HUES64 (cell line): ENCODE results near the gene BRINP3.
"Not testable (repeated sequence)": the region's sequence is repeated elsewhere in the genome, so short reads cannot be mapped to it uniquely, and the experiment has no call there.

Source experiments
- H3K27ac ChIP-seq: 2 replicates; pipeline ENCODE4 v1.7.0; 2013; ENCODE audit warnings: low read depth, low read length, inconsistent platforms
- H3K27me3 ChIP-seq: 2 replicates; pipeline ENCODE4 v1.6.1; 2013; ENCODE audit warnings: mild to moderate bottlenecking, low read length; ENCODE audit not compliant: insufficient read depth
- H3K36me3 ChIP-seq: 2 replicates; pipeline ENCODE4 v1.6.1; 2013; ENCODE audit warnings: mild to moderate bottlenecking, low read length; ENCODE audit not compliant: insufficient read depth
- H3K4me1 ChIP-seq: 2 replicates; pipeline ENCODE4 v1.6.1; 2013; ENCODE audit warnings: mild to moderate bottlenecking, low read length, moderate library complexity; ENCODE audit not compliant: insufficient read depth
- H3K4me3 ChIP-seq: 2 replicates; pipeline ENCODE4 v1.5.1; 2013; ENCODE audit warnings: mild to moderate bottlenecking, low read length, moderate library complexity
- H3K9ac ChIP-seq: 2 replicates; pipeline ENCODE4 v1.6.1; 2013; ENCODE audit warnings: mild to moderate bottlenecking, low read depth, low read length
- H3K9me3 ChIP-seq: 2 replicates; pipeline ENCODE4 v1.6.1; 2013; ENCODE audit warnings: low read depth, low read length; ENCODE audit not compliant: insufficient read depth
- WGBS: fragments of 150-250, 120-280 bp; methylation state at CpG from one replicate; pipeline ENCODE4 v1.1.7; 2013; ENCODE audit warnings: missing lambda C conversion rate; 5-methylcytosine and 5-hydroxymethylcytosine counted together

The BRINP3 gene

DNA sequence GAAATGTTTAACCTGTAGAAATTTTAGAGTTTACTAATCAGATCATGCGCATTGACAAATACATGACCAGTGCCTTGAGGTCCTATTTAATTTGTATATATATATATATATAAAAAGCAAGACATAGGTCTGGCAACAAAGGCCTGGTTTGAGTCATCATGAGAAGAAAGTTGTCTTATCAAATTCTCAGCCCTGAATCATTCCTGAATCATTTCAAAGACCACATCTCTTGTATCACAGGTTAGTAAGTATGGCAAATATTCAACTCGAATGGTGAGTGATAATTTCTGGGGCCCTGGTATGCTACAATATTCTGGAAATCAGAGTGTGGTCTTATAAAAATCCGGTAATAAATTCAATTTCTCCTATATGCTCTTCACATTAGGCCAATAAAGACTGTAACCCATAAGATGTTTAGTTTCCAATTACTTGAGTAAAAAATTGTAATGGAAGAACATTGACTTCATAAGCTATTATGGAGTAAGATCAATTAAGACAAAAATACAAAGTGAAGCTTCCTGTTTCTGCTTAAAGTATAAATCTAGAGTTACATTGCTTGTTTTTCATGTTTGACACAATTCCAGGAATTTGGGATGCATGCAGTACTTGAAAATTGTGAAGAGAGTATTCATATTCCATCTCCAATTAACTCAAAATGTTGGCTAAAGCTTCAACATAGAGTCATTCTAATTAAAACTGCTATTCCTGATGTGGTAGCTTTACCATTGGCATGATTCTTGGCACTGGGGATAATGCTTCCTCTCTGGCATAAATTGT, 309.4 kb downstream of the BRINP3 start:
- H3K27me3 ChIP-seq, result no peaks in the 10 kb centered on the region
- WGBS, result no CpG with 5 or more reads among the region's 3 CpGs
- no peaks in the 10 kb centered on the region for H3K36me3 ChIP-seq
- no peaks in the 10 kb centered on the region for H3K4me1 ChIP-seq
- H3K27ac ChIP-seq, result no peak overlapping the region
- no peaks in the 10 kb centered on the region for H3K9me3 ChIP-seq
- no peak overlapping the region for H3K4me3 ChIP-seq
- H3K9ac ChIP-seq, result no peak overlapping the region

GRCh38 chr1:190159146-190159545, 318.5 kb downstream of the BRINP3 start:
- 100% methylated on average over 1 of the region's 2 CpGs for WGBS
- Histone ChIP-seq H3K27me3 (no peaks in the 10 kb centered on the region), H3K4me1 (0 out of 2 replicates have a peak, but pooled peaks cover 4% of the 10 kb centered on the region), H3K9ac (no peak overlapping the region), H3K4me3 (no peak overlapping the region), H3K9me3 (no peaks in the 10 kb centered on the region), H3K36me3 (no peaks in the 10 kb centered on the region), H3K27ac (no peak overlapping the region)

DNA sequence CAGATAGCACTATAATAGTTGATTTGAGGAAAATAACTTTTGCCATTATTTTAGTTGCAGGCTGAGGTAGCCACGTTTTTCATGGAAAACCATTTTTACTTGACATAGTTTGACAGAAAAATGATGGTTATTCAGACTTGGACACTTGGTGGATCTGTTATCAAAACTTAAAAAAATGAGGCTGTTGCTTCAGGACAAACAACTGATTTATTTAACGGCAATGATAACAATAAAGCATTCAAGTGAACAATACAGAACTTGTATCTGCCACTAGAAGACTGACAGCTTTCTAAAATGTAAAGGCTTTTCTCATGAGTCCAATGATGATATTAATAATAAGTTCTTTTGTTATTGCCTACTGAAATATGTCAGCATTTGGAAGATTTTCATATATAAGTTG, 322.9 kb downstream of the BRINP3 start:
- Histone ChIP-seq H3K4me1 (0 out of 2 replicates have a peak, but pooled peaks cover 4% of the 10 kb centered on the region), H3K9me3 (no peaks in the 10 kb centered on the region)

GRCh38 chr1:190147616-190148015, 330.0 kb downstream of the BRINP3 start:
- 94% methylated on average over 2 of the region's 2 CpGs for WGBS
- no peak overlapping the region for H3K4me3 ChIP-seq

More for the DNA sequence above, 322.9 kb downstream of the BRINP3 start:
- WGBS, result 89% methylated on average over 2 of the region's 2 CpGs
- H3K27me3 ChIP-seq, result no peaks in the 10 kb centered on the region
- H3K4me3 ChIP-seq, result no peak overlapping the region
- H3K36me3 ChIP-seq, result no peaks in the 10 kb centered on the region
- no peak overlapping the region for H3K9ac ChIP-seq
- no peak overlapping the region for H3K27ac ChIP-seq

DNA sequence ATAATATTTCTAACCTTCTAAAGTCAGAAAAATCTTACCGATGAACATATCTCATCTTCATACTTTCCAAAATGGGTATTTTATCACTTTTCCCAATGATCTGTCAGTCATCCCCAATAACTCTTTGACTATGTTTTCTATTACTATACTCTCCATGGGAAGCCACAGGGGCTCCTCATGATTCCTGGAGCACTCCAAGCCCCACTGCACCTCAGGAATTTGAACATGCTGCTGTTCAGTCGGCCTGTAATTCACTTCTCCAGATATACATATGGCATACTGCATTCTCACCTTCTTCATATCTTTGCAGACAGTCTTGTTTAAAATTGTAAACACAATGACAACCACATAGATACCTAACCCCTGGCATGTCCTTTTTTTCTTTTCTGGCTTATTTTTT, 333.0 kb downstream of the BRINP3 start:
- no peaks in the 10 kb centered on the region for H3K27me3 ChIP-seq
- no peak overlapping the region for H3K27ac ChIP-seq
- no peaks in the 10 kb centered on the region for H3K36me3 ChIP-seq
- 89% methylated on average over 2 of the region's 2 CpGs for WGBS
- no peak overlapping the region for H3K9ac ChIP-seq
- H3K4me3 ChIP-seq, result no peak overlapping the region
- H3K4me1 ChIP-seq, result no peaks in the 10 kb centered on the region
- no peaks in the 10 kb centered on the region for H3K9me3 ChIP-seq

More at GRCh38 chr1:190147616-190148015, 330.0 kb downstream of the BRINP3 start:
- H3K36me3 ChIP-seq, result no peaks in the 10 kb centered on the region
- no peak overlapping the region for H3K9ac ChIP-seq
- no peak overlapping the region for H3K27ac ChIP-seq
- no peaks in the 10 kb centered on the region for H3K9me3 ChIP-seq
- H3K27me3 ChIP-seq, result no peaks in the 10 kb centered on the region
- H3K4me1 ChIP-seq, result no peaks in the 10 kb centered on the region

GRCh38 chr1:190140644-190141043, 337.0 kb downstream of the BRINP3 start:
- no peaks in the 10 kb centered on the region for H3K36me3 ChIP-seq
- no peak overlapping the region for H3K4me3 ChIP-seq
- H3K27ac ChIP-seq, result no peak overlapping the region
- H3K9ac ChIP-seq, result no peak overlapping the region
- no peaks in the 10 kb centered on the region for H3K4me1 ChIP-seq
- no peaks in the 10 kb centered on the region for H3K9me3 ChIP-seq
- H3K27me3 ChIP-seq, result no peaks in the 10 kb centered on the region
- WGBS, result 100% methylated on average over 1 of the region's 1 CpG

DNA sequence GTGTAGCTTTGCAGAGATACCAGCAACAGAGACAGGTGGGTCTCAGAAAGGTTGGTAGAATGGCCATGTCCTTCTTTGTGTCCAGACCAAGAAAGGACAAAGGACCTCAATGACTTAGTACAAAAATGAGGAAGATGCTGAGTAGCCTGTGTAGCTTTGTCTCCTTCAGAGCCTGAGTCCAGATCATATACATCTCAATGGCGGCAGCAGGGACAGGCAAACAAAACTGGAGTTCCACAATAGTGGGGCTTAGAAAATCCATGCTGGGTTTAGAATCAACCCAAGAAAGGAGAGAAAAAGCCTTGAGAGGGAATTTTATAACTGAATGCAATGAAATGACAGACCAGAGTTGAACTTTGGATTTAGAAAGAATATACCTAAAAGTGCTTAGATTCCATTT, 339.0 kb downstream of the BRINP3 start:
- H3K27ac ChIP-seq, result no peak overlapping the region
- no peak overlapping the region for H3K9ac ChIP-seq
- H3K4me3 ChIP-seq, result no peak overlapping the region
- no peaks in the 10 kb centered on the region for H3K36me3 ChIP-seq
- no peaks in the 10 kb centered on the region for H3K9me3 ChIP-seq
- 83% methylated on average over 1 of the region's 1 CpG for WGBS
- no peaks in the 10 kb centered on the region for H3K27me3 ChIP-seq
- no peaks in the 10 kb centered on the region for H3K4me1 ChIP-seq

DNA sequence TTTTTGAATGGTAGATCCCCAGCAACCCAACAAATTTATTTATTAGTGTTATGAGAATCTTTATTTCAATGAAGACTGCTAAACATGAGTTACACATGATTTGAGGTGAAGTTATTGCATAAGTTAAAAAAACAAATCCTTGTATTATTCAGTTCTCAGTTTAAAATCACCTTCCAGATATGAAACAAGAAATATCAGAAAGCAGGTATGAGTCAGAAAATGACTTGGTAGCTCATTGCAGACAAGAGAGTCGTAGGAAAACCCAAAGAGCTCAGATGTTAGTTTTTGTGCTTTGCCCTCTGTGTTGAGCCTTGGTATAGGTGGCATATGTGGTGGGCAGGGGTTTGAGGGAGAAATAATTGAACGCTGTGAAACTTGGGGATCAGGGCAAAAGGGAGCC, 339.4 kb downstream of the BRINP3 start:
- no peak overlapping the region for H3K9ac ChIP-seq
- no peak overlapping the region for H3K4me3 ChIP-seq
- no peaks in the 10 kb centered on the region for H3K4me1 ChIP-seq
- H3K36me3 ChIP-seq, result no peaks in the 10 kb centered on the region
- no peaks in the 10 kb centered on the region for H3K9me3 ChIP-seq
- no peaks in the 10 kb centered on the region for H3K27me3 ChIP-seq
- WGBS, result 45% methylated on average over 2 of the region's 2 CpGs
- no peak overlapping the region for H3K27ac ChIP-seq

- WGBS, result no CpG with 5 or more reads among the region's 1 CpG
- H3K9ac ChIP-seq, result no peak overlapping the region
- no peak overlapping the region for H3K4me3 ChIP-seq
- no peaks in the 10 kb centered on the region for H3K27me3 ChIP-seq
- H3K9me3 ChIP-seq, result no peaks in the 10 kb centered on the region
- no peaks in the 10 kb centered on the region for H3K36me3 ChIP-seq
- no peak overlapping the region for H3K27ac ChIP-seq
- no peaks in the 10 kb centered on the region for H3K4me1 ChIP-seq
Measured at GRCh38 chr1:190129366-190129765, 348.3 kb downstream of the BRINP3 start.

DNA sequence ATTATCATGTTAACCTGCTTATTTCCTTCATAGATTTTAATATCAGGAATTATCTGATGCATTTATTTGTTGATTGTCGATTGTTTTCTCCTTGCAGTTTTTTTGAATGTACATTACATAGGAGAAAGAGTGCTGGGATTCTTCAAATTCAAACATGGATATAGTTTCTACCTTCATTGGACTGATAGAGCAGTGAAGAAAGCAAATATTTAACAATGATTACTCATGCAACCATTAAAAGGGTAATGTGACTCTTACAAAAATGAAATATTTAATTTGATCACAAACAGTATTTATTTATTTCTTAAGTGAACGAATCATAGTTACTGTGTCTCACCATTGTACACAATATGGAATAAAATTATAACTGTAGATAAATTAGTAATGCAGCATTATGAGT, 350.9 kb downstream of the BRINP3 start:
- Histone ChIP-seq H3K4me1 (no peaks in the 10 kb centered on the region), H3K27me3 (no peaks in the 10 kb centered on the region), H3K4me3 (no peak overlapping the region), H3K9ac (no peak overlapping the region), H3K36me3 (no peaks in the 10 kb centered on the region), H3K9me3 (no peaks in the 10 kb centered on the region), H3K27ac (no peak overlapping the region)
- 100% methylated on average over 1 of the region's 2 CpGs for WGBS

GRCh38 chr1:190124068-190124467, 353.6 kb downstream of the BRINP3 start:
- H3K4me3 ChIP-seq, result no peak overlapping the region
- no peaks in the 10 kb centered on the region for H3K36me3 ChIP-seq
- no peaks in the 10 kb centered on the region for H3K27me3 ChIP-seq
- WGBS, result 84% methylated on average over 3 of the region's 3 CpGs
- no peaks in the 10 kb centered on the region for H3K9me3 ChIP-seq
- no peak overlapping the region for H3K27ac ChIP-seq
- no peak overlapping the region for H3K9ac ChIP-seq
- H3K4me1 ChIP-seq, result no peaks in the 10 kb centered on the region

GRCh38 chr1:190120564-190120963, 357.1 kb downstream of the BRINP3 start:
- not testable (repeated sequence) for H3K4me1 ChIP-seq, H3K27ac ChIP-seq, H3K36me3 ChIP-seq, H3K4me3 ChIP-seq, H3K9ac ChIP-seq, H3K9me3 ChIP-seq, H3K27me3 ChIP-seq
- 98% methylated on average over 10 of the region's 11 CpGs for WGBS
